Measurements from ENCODE around the gene TRIM47.

The TRIM47 gene

GRCh38 chr17:75848523-75849278, 29.7 kb downstream of the TRIM47 start:
- no peak overlapping the region for H3K4me3 Mint-ChIP-seq
- H3K27ac Mint-ChIP-seq, result peak overlapping the region; percentile 51
- H3K27me3 Mint-ChIP-seq, result no peaks in the 10 kb centered on the region
- H3K9me3 Mint-ChIP-seq, result no peaks in the 10 kb centered on the region
- H3K36me3 Mint-ChIP-seq, result peaks cover 1% of the 10 kb centered on the region
- peaks cover 31% of the 10 kb centered on the region for H3K4me1 Mint-ChIP-seq

DNA sequence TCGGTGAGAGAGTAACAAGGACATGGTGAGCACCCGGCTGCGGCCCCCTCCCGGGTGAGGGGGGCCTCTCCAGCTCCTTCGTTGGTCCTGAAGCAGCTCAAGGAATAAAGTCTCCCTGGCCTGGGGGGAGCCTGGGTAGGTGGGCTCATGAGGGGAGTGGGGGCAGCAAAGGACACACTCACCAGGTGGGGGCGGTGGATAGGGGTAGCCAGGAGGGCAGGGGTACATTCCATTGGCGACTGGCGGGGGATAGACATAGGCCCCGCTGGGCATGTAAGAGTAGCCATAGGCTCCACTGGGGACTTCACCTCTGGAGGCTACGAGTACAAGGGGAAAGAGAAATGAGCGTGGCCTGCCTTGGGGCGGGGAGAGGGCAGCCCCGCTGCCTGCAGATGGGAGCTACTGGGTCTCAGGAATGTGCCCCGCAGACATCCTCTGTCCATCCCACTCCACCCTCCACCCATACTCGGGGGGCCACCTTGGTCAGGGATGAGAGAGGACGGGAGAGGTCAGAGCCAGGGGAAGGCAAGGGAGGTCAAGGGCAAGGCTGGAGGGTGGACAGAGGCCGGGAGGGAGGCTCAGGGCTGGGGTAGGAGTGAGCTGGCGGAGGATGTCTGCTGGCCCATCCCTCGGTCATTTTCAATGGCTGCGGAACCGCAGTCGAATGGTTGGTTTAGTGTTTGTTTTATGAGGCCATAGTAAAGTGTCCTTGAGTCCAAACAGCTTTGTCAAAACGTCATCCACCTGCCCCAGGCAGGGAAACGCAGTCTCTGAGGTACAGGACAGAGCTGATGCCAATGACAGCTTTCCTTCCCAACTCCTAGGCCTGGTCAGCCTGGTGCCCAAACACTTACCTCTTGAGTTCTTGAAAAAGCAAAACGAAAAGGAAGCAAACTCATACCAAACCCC, 30.5 kb downstream of the TRIM47 start:
- Mint-ChIP-seq H3K27ac (peak overlapping the region; percentile 51), H3K27me3 (no peaks in the 10 kb centered on the region), H3K36me3 (peaks cover 1% of the 10 kb centered on the region), H3K9me3 (no peaks in the 10 kb centered on the region), H3K4me1 (peaks cover 25% of the 10 kb centered on the region), H3K4me3 (no peak overlapping the region)

DNA sequence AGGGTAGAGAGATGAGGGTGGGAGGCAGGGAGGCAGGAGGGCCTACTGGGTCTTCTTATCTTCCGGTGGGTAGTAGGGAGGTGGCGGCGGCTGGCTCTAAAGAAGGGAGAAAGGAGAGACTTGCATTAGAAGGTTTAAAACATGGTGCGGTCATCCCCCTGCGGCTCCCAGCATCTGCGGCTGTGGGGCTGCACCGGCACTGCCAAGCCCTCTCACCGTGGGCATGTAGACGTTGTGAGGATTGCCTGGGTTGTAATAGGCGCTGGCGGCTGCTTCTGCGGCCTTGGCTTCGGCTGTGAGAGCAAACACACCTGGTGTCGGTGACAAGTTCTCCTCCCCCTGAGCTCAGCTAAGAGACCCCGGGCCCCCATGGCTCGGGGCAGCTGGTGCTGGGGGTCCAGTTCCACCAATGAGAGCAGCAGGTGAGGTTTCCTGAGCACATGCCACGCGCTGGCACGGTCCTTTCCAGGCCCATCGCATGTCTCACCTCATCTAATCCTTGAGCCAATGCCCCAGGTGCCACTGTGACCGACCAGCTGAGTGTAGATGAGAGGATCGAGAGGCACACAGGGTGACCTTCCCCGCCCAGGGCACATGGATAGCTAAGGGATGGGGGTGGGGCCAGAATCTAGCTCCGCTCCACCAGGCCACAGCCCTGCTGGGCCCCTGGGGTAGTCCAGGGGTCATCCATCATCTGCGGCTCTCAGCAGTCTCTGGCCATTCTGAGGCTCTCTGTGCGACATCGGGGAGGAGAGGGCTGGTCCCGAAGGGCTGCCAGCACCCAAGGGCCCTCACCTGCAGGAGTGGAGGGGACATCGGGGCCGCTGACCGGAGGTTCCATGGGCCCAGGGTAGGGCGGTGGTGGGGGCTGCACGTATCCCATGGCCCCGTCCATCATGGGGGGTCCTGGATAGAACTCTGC, 31.4 kb downstream of the TRIM47 start:
- peaks cover 1% of the 10 kb centered on the region for H3K36me3 Mint-ChIP-seq
- no peaks in the 10 kb centered on the region for H3K9me3 Mint-ChIP-seq
- no peaks in the 10 kb centered on the region for H3K27me3 Mint-ChIP-seq
- no peak overlapping the region for H3K27ac Mint-ChIP-seq
- H3K4me3 Mint-ChIP-seq, result no peak overlapping the region
- peaks cover 25% of the 10 kb centered on the region for H3K4me1 Mint-ChIP-seq

GRCh38 chr17:75845933-75846691, 32.3 kb downstream of the TRIM47 start:
- no peaks in the 10 kb centered on the region for H3K9me3 Mint-ChIP-seq
- no peaks in the 10 kb centered on the region for H3K27me3 Mint-ChIP-seq
- peaks cover 26% of the 10 kb centered on the region for H3K4me1 Mint-ChIP-seq
- H3K27ac Mint-ChIP-seq, result peak overlapping the region; percentile 43
- no peak overlapping the region for H3K4me3 Mint-ChIP-seq
- H3K36me3 Mint-ChIP-seq, result peaks cover 1% of the 10 kb centered on the region

GRCh38 chr17:75845058-75845711, 33.2 kb downstream of the TRIM47 start:
- Mint-ChIP-seq H3K27ac (peak overlapping the region; percentile 35), H3K4me3 (peak overlapping the region; percentile 49), H3K4me1 (peaks cover 26% of the 10 kb centered on the region), H3K9me3 (no peaks in the 10 kb centered on the region), H3K36me3 (peaks cover 1% of the 10 kb centered on the region), H3K27me3 (no peaks in the 10 kb centered on the region)

DNA sequence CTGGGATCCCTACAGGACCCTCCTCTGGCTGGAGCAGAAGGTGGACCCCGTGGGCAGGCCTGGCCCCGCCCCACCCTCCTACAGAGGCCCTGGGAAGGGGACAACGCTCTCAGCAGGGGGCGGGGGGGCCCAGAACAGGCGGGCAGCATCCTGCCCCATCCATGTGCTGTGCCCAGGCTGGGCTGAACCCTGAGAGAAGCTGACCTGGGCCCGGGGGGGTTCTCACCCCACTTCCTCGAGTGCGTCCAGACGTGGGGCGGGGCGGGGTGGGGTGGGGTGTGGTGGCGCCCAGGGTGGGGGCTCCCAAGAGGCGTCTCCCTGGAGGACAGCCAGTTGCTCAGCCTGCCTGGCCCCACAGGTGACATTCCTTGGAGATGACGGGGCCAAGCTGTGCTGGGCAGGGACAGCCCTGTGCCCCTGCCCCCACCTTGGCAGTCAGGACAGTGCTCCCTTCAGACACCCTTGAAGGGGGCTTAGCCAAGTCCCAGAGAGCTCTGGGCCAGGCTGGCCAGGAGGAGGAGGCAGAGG, 33.8 kb downstream of the TRIM47 start:
- Mint-ChIP-seq H3K27me3 (no peaks in the 10 kb centered on the region), H3K27ac (peak overlapping the region; percentile 35), H3K36me3 (peaks cover 1% of the 10 kb centered on the region), H3K4me3 (peak overlapping the region; percentile 92), H3K4me1 (peaks cover 26% of the 10 kb centered on the region), H3K9me3 (no peaks in the 10 kb centered on the region)

DNA sequence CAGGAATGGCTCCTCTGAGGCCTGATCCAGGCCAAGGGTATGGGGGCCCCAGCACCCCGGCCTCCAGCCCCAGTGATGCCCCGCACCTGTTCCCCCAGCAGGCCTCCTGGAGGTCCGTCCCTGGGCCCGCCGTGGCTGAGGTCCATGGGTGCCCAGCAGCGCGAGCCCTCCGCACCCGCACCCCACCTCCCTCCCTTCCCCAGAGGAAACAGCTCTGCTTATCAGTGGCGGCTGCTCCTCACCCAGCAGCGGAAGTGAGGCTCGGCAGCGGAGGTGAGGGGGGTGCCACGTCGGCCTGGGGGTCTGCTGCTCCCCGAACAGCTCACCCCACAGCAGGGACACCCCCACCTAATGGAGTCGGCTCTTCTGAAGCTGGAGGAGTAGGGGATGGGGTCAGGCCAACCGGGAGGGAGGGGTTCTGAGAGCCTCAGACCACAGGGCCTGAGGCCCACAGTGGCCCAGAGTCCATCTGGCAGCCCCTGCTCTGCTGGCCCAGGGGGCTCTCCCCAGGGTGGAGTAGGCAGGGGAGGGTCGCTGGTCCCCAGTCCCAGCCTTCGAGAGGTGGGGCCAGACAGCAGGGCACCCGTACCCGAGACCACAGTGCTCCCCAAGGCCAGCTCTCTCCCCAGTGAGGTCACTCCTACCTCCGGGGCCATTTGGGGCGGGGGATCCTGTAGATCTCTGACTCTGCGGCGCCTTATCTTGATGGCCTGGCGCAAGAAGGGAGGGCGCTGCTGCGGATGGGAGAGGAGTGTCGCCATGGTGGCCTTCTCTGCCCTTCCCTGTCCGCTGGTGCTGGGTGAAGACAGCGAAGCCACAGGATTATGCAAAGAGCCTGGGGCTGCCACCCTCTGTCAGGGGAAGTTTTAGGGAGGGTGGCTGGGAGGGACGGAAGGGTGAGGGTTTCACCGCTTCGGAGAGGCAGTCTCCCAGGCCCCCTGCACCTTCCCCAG, 34.5 kb downstream of the TRIM47 start, which contains the start of gene UNC13D:
TSS of gene UNC13D (minus strand) at position 828 of the 953 bp plus-strand sequence. CDS start at position 761, 67 bp downstream.
- H3K4me1 Mint-ChIP-seq, result peaks cover 26% of the 10 kb centered on the region
- H3K4me3 Mint-ChIP-seq, result peak within 1 kb of the TSS; percentile 92
- no peaks in the 10 kb centered on the region for H3K9me3 Mint-ChIP-seq
- peak within 1 kb of the TSS; percentile 93 for H3K27ac Mint-ChIP-seq
- peaks cover 1% of the 10 kb centered on the region for H3K36me3 Mint-ChIP-seq
- no peaks in the 10 kb centered on the region for H3K27me3 Mint-ChIP-seq

DNA sequence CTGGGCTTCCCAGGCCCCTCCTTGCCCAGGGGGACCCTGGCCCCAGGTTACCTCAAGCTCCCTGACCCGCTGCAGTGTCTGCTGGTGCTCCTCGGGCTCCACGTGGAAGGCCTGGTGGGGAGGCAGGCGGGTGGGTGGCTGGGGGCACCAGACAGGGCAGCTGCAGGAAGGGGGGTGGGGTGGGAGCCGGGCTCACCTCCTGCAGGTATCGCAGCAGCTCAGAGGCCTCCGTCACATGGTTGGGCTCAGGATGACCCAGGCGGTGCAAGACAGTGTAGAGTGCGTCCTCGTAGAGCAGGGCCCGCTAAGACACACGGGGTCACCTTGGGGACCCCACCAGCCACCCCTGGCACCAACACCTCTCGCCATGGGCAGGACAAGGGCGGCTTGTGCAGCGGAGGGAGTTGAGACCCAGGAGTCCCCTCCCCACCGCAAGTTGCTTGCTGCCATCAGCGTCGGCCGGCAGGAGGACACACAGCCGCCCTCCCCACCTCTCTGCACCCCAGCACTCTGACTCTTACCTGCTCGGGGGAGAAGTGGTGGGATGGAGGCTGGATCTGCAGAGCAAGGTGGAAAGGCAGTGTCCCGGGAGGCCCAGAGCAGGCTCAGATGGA, 35.3 kb downstream of the TRIM47 start:
- peak overlapping the region; percentile 90 for H3K27ac Mint-ChIP-seq
- peaks cover 22% of the 10 kb centered on the region for H3K4me1 Mint-ChIP-seq
- no peaks in the 10 kb centered on the region for H3K27me3 Mint-ChIP-seq
- H3K9me3 Mint-ChIP-seq, result no peaks in the 10 kb centered on the region
- peaks cover 1% of the 10 kb centered on the region for H3K36me3 Mint-ChIP-seq
- peak overlapping the region; percentile 92 for H3K4me3 Mint-ChIP-seq

DNA sequence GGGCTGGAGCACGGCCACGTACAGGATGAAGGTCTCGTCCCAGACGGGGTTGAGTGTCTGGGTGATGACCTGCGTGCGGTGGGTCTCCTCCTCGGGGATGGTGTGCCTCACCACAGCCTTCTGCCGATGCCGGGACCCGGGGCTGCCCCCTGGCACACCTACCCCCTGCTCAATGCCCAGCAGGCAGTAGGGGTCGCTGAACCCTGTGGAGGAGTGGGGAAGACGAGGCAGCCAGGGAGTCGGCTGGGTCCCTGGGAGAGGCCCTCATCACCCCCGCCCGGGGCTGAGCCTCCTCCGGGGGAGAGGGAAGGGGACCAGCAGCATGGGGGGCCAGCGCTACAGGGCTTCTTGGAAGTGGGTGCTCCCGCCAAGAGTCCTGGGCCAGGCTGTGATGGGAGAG, 36.0 kb downstream of the TRIM47 start:
- Mint-ChIP-seq H3K27ac (no peak overlapping the region), H3K27me3 (no peaks in the 10 kb centered on the region), H3K4me3 (peak overlapping the region; percentile 92), H3K36me3 (no peaks in the 10 kb centered on the region), H3K9me3 (no peaks in the 10 kb centered on the region), H3K4me1 (peaks cover 24% of the 10 kb centered on the region)

- H3K27me3 Mint-ChIP-seq, result no peaks in the 10 kb centered on the region
- no peak overlapping the region for H3K4me3 Mint-ChIP-seq
- H3K9me3 Mint-ChIP-seq, result no peaks in the 10 kb centered on the region
- H3K27ac Mint-ChIP-seq, result no peak overlapping the region
- peaks cover 23% of the 10 kb centered on the region for H3K4me1 Mint-ChIP-seq
- H3K36me3 Mint-ChIP-seq, result no peaks in the 10 kb centered on the region
Measured at GRCh38 chr17:75840799-75841164, 37.6 kb downstream of the TRIM47 start.

- Mint-ChIP-seq H3K27ac (no peak overlapping the region), H3K36me3 (no peaks in the 10 kb centered on the region), H3K4me1 (peaks cover 17% of the 10 kb centered on the region), H3K27me3 (no peaks in the 10 kb centered on the region), H3K9me3 (no peaks in the 10 kb centered on the region), H3K4me3 (no peak overlapping the region)
Measured at GRCh38 chr17:75839942-75840798, 38.2 kb downstream of the TRIM47 start.

GRCh38 chr17:75838410-75838809, 40.0 kb downstream of the TRIM47 start:
- H3K27ac Mint-ChIP-seq, result peak overlapping the region; percentile 70
- H3K9me3 Mint-ChIP-seq, result no peaks in the 10 kb centered on the region
- peaks cover 24% of the 10 kb centered on the region for H3K4me1 Mint-ChIP-seq
- H3K27me3 Mint-ChIP-seq, result no peaks in the 10 kb centered on the region
- no peak overlapping the region for H3K4me3 Mint-ChIP-seq
- no peaks in the 10 kb centered on the region for H3K36me3 Mint-ChIP-seq
